Endothelial cell of umbilical vein (primary cell): ENCODE results near the gene TCIRG1. TPM values are rescaled to one million over a fixed set of nuclear protein-coding genes. Genes with fewer than 3 reads are reported as not detected.

Experiments used
- BruUV-seq: library from RNA; stranded (reverse); fragments of 400-500 nt; replicated peaks from 2 replicates; lab custom pipeline; 2021; lab: Mats Ljungman, UMichigan
- CTCF ChIA-PET: fragments of 300-600, 350-600 bp; sonication (Branson Sonifier 250); formaldehyde crosslinking; loops from one replicate; lab custom pipeline; 2021; ENCODE audit warnings: antibody characterized with exemption, inconsistent platforms; lab: Charles Lee
- POLR2A ChIA-PET: fragments of 300-600, 350-600 bp; sonication (Branson Sonifier 250); formaldehyde crosslinking; loops from one replicate; lab custom pipeline; 2021; ENCODE audit warnings: antibody characterized with exemption, inconsistent platforms; lab: Charles Lee
- DNase-seq: peaks from one replicate; pipeline ENCODE4 v3.0.0-alpha.2; 2011; ENCODE audit warnings: low read depth, low spot score
- FAIRE-seq: peaks from 2 replicates; lab custom pipeline; 2011; peaks lifted over from hg19 to GRCh38; lab: Jason Lieb, UNC
- H2AFZ ChIP-seq: 2 replicates; pipeline ENCODE4 v1.6.0; 2012; ENCODE audit warnings: low read depth, low read length, control low read depth, inconsistent platforms
- H3K27ac ChIP-seq: 2 replicates; pipeline ENCODE4 v1.5.1; 2011; ENCODE audit warnings: low read depth, mild to moderate bottlenecking, control low read depth, low read length, moderate library complexity; ENCODE audit not compliant: insufficient read depth
- H3K27me3 ChIP-seq, 2 experiments: 2 replicates each; pipeline versions ENCODE4 v1.6.0 to v1.6.1; 2011; ENCODE audit warnings: low read length in 2 of 2, mixed read lengths in 1 of 2; ENCODE audit not compliant: control insufficient read depth in 2 of 2, insufficient read depth in 2 of 2
- H3K36me3 ChIP-seq, 2 experiments: 2 replicates in 1 of 2; 3 replicates in 1 of 2; pipeline ENCODE4 v1.5.1; 2011; ENCODE audit warnings: low read length in 2 of 2, mild to moderate bottlenecking in 1 of 2, moderate library complexity in 1 of 2; ENCODE audit not compliant: control insufficient read depth in 2 of 2, insufficient read depth in 2 of 2; ENCODE audit errors: extremely low read depth in 1 of 2
- H3K4me1 ChIP-seq: 3 replicates; pipeline ENCODE4 v1.5.1; 2011; ENCODE audit warnings: mild to moderate bottlenecking, low read length; ENCODE audit not compliant: control insufficient read depth, insufficient read depth; ENCODE audit errors: extremely low read depth
- H3K4me2 ChIP-seq: 2 replicates; pipeline ENCODE4 v1.6.1; 2011; ENCODE audit warnings: low read length, control low read depth, mixed read lengths; ENCODE audit not compliant: insufficient read depth
- H3K4me3 ChIP-seq, 3 experiments: fragments of 200-600 bp in 1 of 3; sonication (generic), shearing (Covaris generic) in 1 of 3; replicated peaks in 1 of 3; 2 replicates each; pipeline ENCODE4 v1.5.1; 2011 to 2016; ENCODE audit warnings: control low read depth in 3 of 3, low read length in 3 of 3, mild to moderate bottlenecking in 2 of 3, inconsistent platforms in 1 of 3, low read depth in 1 of 3, moderate library complexity in 1 of 3; ENCODE audit not compliant: insufficient read depth in 1 of 3
- H3K79me2 ChIP-seq: 2 replicates; pipeline ENCODE4 v1.6.0; 2012; ENCODE audit warnings: low read length, inconsistent platforms; ENCODE audit not compliant: control insufficient read depth, insufficient read depth
- H3K9ac ChIP-seq: replicated peaks from 2 replicates; pipeline ENCODE3; 2011; ENCODE audit warnings: low read length, control low read depth; ENCODE audit not compliant: insufficient read depth; ENCODE audit errors: extremely low read depth
- H3K9me1 ChIP-seq: replicated peaks from 3 replicates; pipeline ENCODE4 v1.6.0; 2011; ENCODE audit warnings: mild to moderate bottlenecking, low read length; ENCODE audit not compliant: control insufficient read depth, insufficient read depth; ENCODE audit errors: extremely low read depth
- H3K9me3 ChIP-seq: replicated peaks from 2 replicates; pipeline ENCODE4 v1.5.1; 2012; ENCODE audit warnings: low read length, inconsistent platforms; ENCODE audit not compliant: control insufficient read depth, insufficient read depth
- H4K20me1 ChIP-seq: replicated peaks from 2 replicates; pipeline ENCODE3; 2011; ENCODE audit warnings: mild to moderate bottlenecking, low read length; ENCODE audit not compliant: control insufficient read depth, insufficient read depth; ENCODE audit errors: extremely low read depth
- FOS ChIP-seq: IDR thresholded peaks from 2 replicates; pipeline ENCODE4 v1.6.1; 2011; ENCODE audit warnings: mild to moderate bottlenecking, low read length, moderate library complexity, borderline replicate concordance; ENCODE audit not compliant: insufficient read depth
- GATA2 ChIP-seq: IDR thresholded peaks from 2 replicates; pipeline ENCODE4 v1.7.0; 2011; ENCODE audit warnings: low read depth, mild to moderate bottlenecking, moderate library complexity, mixed read lengths, low read length; ENCODE audit not compliant: insufficient read length, insufficient read depth
- JUN ChIP-seq: IDR thresholded peaks from 2 replicates; pipeline ENCODE4 v1.6.1; 2011; ENCODE audit warnings: borderline replicate concordance, low read depth; ENCODE audit not compliant: insufficient read length, insufficient read depth
- MYC ChIP-seq: IDR thresholded peaks from one replicate; pipeline ENCODE4 v1.6.1; 2011; ENCODE audit warnings: mild to moderate bottlenecking, low read depth, low read length
- POLR2AphosphoS5 ChIP-seq: IDR thresholded peaks from 2 replicates; pipeline ENCODE4 v1.6.1; 2012; ENCODE audit warnings: low read depth, mild to moderate bottlenecking, control low read depth, low read length, moderate library complexity; ENCODE audit not compliant: insufficient read depth
- dilution Hi-C: fragments of 300-500 bp; cut with MboI; formaldehyde crosslinking; loops from one replicate; pipeline ENCODE4 v1.15.0; 2019; ENCODE audit warnings: low sequenced_read_pairs; ENCODE audit not compliant: extremely low pct_ligation_motif_present
- intact Hi-C: fragments of 100-400 bp; cut with micrococcal nuclease; formaldehyde crosslinking; loops from one replicate; pipeline ENCODE4 v1.10.0; 2022
- polyA plus RNA-seq, 4 experiments: library from polyadenylated mRNA; depleted of rRNA in 3 of 4; stranded (reverse) in 3 of 4; unstranded in 1 of 4; fragments of >200 nt; gene quantifications; 2 replicates each; pipeline versions ENCODE4 v1.2.1 to v1.2.3, GENCODE V29; 2011 to 2012; ENCODE audit warnings: missing spikeins in 1 of 4
- total RNA-seq: library from RNA; stranded (reverse); gene quantifications from 2 replicates; pipeline ENCODE4 v1.2.3, GENCODE V29; 2021
- TF ChIP-seq, protein P1 (sequence below): IDR thresholded peaks from 2 replicates; pipeline ENCODE4 v1.6.1; 2011; ENCODE audit not compliant: insufficient read depth, insufficient read length
- TF ChIP-seq, protein P2 (sequence below), 2 donors: IDR thresholded peaks; 1 replicate in 1 of 2; 2 replicates in 1 of 2; pipeline ENCODE4 v1.5.1; 2011; ENCODE audit warnings: low read length in 2 of 2, mild to moderate bottlenecking in 2 of 2, moderate library complexity in 2 of 2, control low read depth in 1 of 2, inconsistent platforms in 1 of 2, low read depth in 1 of 2; ENCODE audit not compliant: insufficient read depth in 1 of 2; ENCODE audit errors: extremely low read depth in 1 of 2

TCIRG1 gene
- total and polyA plus RNA-seq, 2 donors (not counting 3 experiments of a cell fraction or from before 2014, with no cell fraction given), result 134 to 183 TPM

DNA sequence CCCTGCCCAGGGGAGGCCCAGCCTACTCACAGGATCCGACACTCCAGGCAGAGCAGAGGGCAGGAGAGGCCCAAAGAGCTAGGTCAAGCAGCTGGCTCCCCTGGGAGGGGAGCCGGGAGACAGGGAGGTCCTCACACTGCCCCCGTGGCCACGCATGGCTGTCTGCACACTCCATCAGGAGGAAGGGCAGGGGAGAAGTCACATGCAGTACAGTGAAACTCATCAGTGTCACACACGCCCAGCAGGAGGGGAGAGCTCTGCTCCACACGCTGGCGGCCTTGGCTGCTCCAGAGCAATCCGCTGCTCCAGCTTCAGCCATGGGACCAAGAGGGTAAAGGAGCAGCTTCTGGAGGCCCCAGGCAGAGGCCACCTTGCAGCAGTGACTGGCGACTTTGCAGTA is 14.3 kb downstream of the TCIRG1 start:
- DNase-seq (no peak), FAIRE-seq (no peak)
- Histone ChIP-seq H3K79me2 (no peaks in the 10 kb centered on the region), H3K27me3 (no peaks in the 10 kb centered on the region), H3K4me2 (no peak overlapping the region), H2AFZ (no peak overlapping the region), H3K4me3 (no peak overlapping the region), H3K9me3 (no peaks in the 10 kb centered on the region), H3K36me3 (peaks cover 4 to 35% of the 10 kb centered on the region in 2 experiments), H3K27ac (no peak overlapping the region), H4K20me1 (no peaks in the 10 kb centered on the region), H3K9ac (no peak overlapping the region), H3K9me1 (no peaks in the 10 kb centered on the region), H3K4me1 (no peaks in the 10 kb centered on the region)
- no peak for TF ChIP-seq GATA2
- no peak for TF ChIP-seq MYC
- no peak for TF ChIP-seq JUN
- TF ChIP-seq POLR2AphosphoS5, result no peak
- no peak for TF ChIP-seq FOS
- TF ChIP-seq, protein P1, sequence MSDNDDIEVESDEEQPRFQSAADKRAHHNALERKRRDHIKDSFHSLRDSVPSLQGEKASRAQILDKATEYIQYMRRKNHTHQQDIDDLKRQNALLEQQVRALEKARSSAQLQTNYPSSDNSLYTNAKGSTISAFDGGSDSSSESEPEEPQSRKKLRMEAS, result no peak
- TF ChIP-seq, protein P2, sequence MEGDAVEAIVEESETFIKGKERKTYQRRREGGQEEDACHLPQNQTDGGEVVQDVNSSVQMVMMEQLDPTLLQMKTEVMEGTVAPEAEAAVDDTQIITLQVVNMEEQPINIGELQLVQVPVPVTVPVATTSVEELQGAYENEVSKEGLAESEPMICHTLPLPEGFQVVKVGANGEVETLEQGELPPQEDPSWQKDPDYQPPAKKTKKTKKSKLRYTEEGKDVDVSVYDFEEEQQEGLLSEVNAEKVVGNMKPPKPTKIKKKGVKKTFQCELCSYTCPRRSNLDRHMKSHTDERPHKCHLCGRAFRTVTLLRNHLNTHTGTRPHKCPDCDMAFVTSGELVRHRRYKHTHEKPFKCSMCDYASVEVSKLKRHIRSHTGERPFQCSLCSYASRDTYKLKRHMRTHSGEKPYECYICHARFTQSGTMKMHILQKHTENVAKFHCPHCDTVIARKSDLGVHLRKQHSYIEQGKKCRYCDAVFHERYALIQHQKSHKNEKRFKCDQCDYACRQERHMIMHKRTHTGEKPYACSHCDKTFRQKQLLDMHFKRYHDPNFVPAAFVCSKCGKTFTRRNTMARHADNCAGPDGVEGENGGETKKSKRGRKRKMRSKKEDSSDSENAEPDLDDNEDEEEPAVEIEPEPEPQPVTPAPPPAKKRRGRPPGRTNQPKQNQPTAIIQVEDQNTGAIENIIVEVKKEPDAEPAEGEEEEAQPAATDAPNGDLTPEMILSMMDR (IDR thresholded peaks at IDR 0.05; ENCODE audit: extremely low read depth in 1 of 2, insufficient read depth in 1 of 2, low read depth in 1 of 2, low read length in 2 of 2), result no peak
- intact Hi-C loops (no loop called here), dilution Hi-C loops (no loop called here)
- TSS peak; percentile 11 for BruUV-seq
- POLR2A ChIA-PET, result no interaction called here
- CTCF ChIA-PET, result interaction anchor here (1.2 kb wide), 1 partner anchor 156 kb away, joined by 3 read pairs; no protein-coding TSS in a partner anchor
